Epithelial cell of proximal tubule (primary cell): ENCODE data around the gene NPAS3. TPM values are rescaled to one million over a fixed set of nuclear protein-coding genes. Genes with fewer than 3 reads are reported as not detected.

Experiments used
- DNase-seq: peaks from one replicate; pipeline ENCODE4 v3.0.0-alpha.2; 2011; ENCODE audit warnings: low read depth
- H3K4me3 ChIP-seq: 2 replicates; pipeline ENCODE4 v1.5.1; 2011; ENCODE audit warnings: low read depth, mild to moderate bottlenecking, low read length
- CTCF ChIP-seq: conservative IDR thresholded peaks from 2 replicates; pipeline ENCODE4 v1.5.1; 2012; ENCODE audit warnings: low read depth, mild to moderate bottlenecking, low read length
- total RNA-seq: library from RNA; depleted of rRNA; stranded (reverse); fragments of >200 nt; gene quantifications from 2 replicates; pipeline ENCODE4 v1.2.3, GENCODE V29; 2015

NPAS3 gene
- total RNA-seq, 1 donor from 2014 or later = 0.35 TPM

- H3K4me3 ChIP-seq = no peak overlapping the region
- no peak for DNase-seq
- TF ChIP-seq CTCF = no peak
These were observed 907.6 kb downstream of the NPAS3 start for GRCh38 chr14:33846100-33846824.

- H3K4me3 ChIP-seq = no peak overlapping the region
- TF ChIP-seq CTCF = no peak
- no peak for DNase-seq
These were observed 908.4 kb downstream of the NPAS3 start for GRCh38 chr14:33847066-33847465.

- no peak overlapping the region for H3K4me3 ChIP-seq
- no peak for DNase-seq
- no peak for TF ChIP-seq CTCF
These were observed 909.3 kb downstream of the NPAS3 start for GRCh38 chr14:33848009-33848408.

GRCh38 chr14:33848706-33849454, 910.2 kb downstream of the NPAS3 start:
- H3K4me3 ChIP-seq = no peak overlapping the region
- peak; percentile 97 for TF ChIP-seq CTCF
- peak; percentile 54 for DNase-seq

- DNase-seq = no peak
- no peak overlapping the region for H3K4me3 ChIP-seq
- no peak for TF ChIP-seq CTCF
These were observed 910.7 kb downstream of the NPAS3 start for GRCh38 chr14:33849455-33849801.

GRCh38 chr14:33850826-33851225, 912.1 kb downstream of the NPAS3 start:
- DNase-seq = no peak
- H3K4me3 ChIP-seq = no peak overlapping the region
- no peak for TF ChIP-seq CTCF
